ENCODE data around the gene TRIM71. TPM values are rescaled to one million over a fixed set of nuclear protein-coding genes. Genes with fewer than 3 reads are reported as not detected.

The TRIM71 gene
- total and polyA plus RNA-seq, 2 of the 13 experiments (the other 11 are each of a cell fraction or from before 2014, with no cell fraction given): 21.7 to 76.9 TPM

DNA sequence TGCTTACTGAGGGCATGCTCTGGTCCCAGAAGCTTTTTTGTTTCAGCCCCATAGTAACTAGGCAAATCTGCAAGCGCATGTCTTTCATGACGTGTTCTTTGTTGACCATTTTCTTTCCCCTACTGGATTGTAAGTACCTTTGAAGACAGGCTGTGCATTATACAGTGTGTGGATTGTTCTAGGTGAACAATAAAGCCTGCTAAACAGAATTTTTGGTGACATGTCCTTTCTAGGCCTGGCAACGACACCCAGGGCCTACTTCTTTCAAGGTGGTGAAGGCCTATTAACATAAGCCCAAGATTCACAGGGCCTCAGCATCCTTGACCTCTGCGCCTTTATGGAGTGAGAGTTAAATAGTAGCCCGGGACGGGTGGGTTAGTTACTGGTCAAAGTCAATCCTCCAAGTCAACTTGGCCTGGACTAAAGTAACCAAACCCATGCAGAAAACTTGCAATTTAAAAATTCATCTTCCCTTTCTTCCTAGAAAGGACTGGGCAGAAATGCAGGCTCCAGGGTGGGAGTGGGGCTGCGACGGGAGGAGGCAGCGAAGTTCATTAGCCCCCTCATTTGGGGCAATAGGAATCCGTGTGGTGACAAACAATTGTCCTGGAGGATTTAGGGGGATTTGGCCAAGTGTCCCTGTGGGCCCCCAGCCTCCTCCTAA, 37.6 kb upstream of the TRIM71 start (continued):
- TF ChIP-seq, protein P1, sequence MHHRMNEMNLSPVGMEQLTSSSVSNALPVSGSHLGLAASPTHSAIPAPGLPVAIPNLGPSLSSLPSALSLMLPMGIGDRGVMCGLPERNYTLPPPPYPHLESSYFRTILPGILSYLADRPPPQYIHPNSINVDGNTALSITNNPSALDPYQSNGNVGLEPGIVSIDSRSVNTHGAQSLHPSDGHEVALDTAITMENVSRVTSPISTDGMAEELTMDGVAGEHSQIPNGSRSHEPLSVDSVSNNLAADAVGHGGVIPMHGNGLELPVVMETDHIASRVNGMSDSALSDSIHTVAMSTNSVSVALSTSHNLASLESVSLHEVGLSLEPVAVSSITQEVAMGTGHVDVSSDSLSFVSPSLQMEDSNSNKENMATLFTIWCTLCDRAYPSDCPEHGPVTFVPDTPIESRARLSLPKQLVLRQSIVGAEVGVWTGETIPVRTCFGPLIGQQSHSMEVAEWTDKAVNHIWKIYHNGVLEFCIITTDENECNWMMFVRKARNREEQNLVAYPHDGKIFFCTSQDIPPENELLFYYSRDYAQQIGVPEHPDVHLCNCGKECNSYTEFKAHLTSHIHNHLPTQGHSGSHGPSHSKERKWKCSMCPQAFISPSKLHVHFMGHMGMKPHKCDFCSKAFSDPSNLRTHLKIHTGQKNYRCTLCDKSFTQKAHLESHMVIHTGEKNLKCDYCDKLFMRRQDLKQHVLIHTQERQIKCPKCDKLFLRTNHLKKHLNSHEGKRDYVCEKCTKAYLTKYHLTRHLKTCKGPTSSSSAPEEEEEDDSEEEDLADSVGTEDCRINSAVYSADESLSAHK (CRISPR knock-in tag; IDR thresholded peaks at IDR 0.05; ENCODE audit: borderline replicate concordance): no peak
- TF ChIP-seq ZNF672 (CRISPR knock-in tag; IDR thresholded peaks at IDR 0.05) (no peak), ZNF841 (CRISPR knock-in tag; IDR thresholded peaks at IDR 0.05; ENCODE audit: borderline replicate concordance) (no peak), HES4 (CRISPR knock-in tag; IDR thresholded peaks at IDR 0.05; ENCODE audit: borderline replicate concordance) (no peak), ZC3H4 (CRISPR knock-in tag; IDR thresholded peaks at IDR 0.05; ENCODE audit: borderline replicate concordance) (no peak; the same call in 1 of the 2 replicates), TMF1 (CRISPR knock-in tag; IDR thresholded peaks at IDR 0.05; ENCODE audit: low read depth) (no peak), HDAC6 (IDR thresholded peaks at IDR 0.05; ENCODE audit: low read depth, low read length) (no peak), PHF8 (CRISPR knock-in tag; IDR thresholded peaks at IDR 0.05) (no peak), ATAD3A (CRISPR knock-in tag; IDR thresholded peaks at IDR 0.05) (no peak), ZNF75D (CRISPR knock-in tag; IDR thresholded peaks at IDR 0.05; ENCODE audit: borderline replicate concordance) (no peak), GATAD1 (CRISPR knock-in tag; IDR thresholded peaks at IDR 0.05) (no peak), MAFF (IDR thresholded peaks at IDR 0.05; ENCODE audit: low read depth, low read length) (0 out of 2 replicates have a peak, but pooled peaks have one; percentile 20)
- TF ChIP-seq, protein P2, sequence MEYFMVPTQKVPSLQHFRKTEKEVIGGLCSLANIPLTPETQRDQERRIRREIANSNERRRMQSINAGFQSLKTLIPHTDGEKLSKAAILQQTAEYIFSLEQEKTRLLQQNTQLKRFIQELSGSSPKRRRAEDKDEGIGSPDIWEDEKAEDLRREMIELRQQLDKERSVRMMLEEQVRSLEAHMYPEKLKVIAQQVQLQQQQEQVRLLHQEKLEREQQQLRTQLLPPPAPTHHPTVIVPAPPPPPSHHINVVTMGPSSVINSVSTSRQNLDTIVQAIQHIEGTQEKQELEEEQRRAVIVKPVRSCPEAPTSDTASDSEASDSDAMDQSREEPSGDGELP (IDR thresholded peaks at IDR 0.05; ENCODE audit: borderline replicate concordance, low read depth): no peak
- TF ChIP-seq, protein P3, sequence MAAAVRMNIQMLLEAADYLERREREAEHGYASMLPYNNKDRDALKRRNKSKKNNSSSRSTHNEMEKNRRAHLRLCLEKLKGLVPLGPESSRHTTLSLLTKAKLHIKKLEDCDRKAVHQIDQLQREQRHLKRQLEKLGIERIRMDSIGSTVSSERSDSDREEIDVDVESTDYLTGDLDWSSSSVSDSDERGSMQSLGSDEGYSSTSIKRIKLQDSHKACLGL (CRISPR knock-in tag; IDR thresholded peaks at IDR 0.05): no peak
- TF ChIP-seq, protein P4, sequence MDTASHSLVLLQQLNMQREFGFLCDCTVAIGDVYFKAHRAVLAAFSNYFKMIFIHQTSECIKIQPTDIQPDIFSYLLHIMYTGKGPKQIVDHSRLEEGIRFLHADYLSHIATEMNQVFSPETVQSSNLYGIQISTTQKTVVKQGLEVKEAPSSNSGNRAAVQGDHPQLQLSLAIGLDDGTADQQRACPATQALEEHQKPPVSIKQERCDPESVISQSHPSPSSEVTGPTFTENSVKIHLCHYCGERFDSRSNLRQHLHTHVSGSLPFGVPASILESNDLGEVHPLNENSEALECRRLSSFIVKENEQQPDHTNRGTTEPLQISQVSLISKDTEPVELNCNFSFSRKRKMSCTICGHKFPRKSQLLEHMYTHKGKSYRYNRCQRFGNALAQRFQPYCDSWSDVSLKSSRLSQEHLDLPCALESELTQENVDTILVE (CRISPR knock-in tag; IDR thresholded peaks at IDR 0.05): 0 out of 2 replicates have a peak, but pooled peaks have one; percentile 22
- TF ChIP-seq, protein P5, sequence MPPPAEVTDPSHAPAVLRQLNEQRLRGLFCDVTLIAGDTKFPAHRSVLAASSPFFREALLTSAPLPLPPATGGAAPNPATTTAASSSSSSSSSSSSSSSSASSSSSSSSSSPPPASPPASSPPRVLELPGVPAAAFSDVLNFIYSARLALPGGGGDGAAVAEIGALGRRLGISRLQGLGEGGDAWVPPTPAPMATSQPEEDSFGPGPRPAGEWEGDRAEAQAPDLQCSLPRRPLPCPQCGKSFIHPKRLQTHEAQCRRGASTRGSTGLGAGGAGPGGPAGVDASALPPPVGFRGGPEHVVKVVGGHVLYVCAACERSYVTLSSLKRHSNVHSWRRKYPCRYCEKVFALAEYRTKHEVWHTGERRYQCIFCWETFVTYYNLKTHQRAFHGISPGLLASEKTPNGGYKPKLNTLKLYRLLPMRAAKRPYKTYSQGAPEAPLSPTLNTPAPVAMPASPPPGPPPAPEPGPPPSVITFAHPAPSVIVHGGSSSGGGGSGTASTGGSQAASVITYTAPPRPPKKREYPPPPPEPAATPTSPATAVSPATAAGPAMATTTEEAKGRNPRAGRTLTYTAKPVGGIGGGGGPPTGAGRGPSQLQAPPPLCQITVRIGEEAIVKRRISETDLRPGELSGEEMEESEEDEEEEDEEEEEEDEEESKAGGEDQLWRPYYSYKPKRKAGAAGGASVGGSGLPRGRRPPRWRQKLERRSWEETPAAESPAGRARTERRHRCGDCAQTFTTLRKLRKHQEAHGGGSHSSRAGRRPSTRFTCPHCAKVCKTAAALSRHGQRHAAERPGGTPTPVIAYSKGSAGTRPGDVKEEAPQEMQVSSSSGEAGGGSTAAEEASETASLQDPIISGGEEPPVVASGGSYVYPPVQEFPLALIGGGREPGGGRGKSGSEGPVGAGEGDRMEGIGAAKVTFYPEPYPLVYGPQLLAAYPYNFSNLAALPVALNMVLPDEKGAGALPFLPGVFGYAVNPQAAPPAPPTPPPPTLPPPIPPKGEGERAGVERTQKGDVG (CRISPR knock-in tag; IDR thresholded peaks at IDR 0.05; ENCODE audit: borderline replicate concordance): no peak

Measured in HepG2 (cell line).